Ishikawa (cell line): ENCODE data around the gene UBE2I.

ENCODE experiments used
- EP300 ChIP-seq: IDR thresholded peaks from 2 replicates; pipeline ENCODE4 v1.6.1; 2012; ENCODE audit warnings: borderline replicate concordance
- FOXM1 ChIP-seq: IDR thresholded peaks from 2 replicates; pipeline ENCODE4 v1.6.1; 2012; ENCODE audit warnings: low read depth, borderline replicate concordance
- NFIC ChIP-seq: IDR thresholded peaks from 2 replicates; pipeline ENCODE4 v1.6.1; 2012
- TCF12 ChIP-seq: IDR thresholded peaks from 2 replicates; pipeline ENCODE4 v1.6.1; 2012; ENCODE audit warnings: low read depth
- TF ChIP-seq, protein P1 (sequence below): IDR thresholded peaks from 2 replicates; pipeline ENCODE4 v1.6.1; 2012; ENCODE audit warnings: low read depth, mild to moderate bottlenecking
- TF ChIP-seq, protein P2 (sequence below): IDR thresholded peaks from 2 replicates; pipeline ENCODE4 v1.6.1; 2012

DNA sequence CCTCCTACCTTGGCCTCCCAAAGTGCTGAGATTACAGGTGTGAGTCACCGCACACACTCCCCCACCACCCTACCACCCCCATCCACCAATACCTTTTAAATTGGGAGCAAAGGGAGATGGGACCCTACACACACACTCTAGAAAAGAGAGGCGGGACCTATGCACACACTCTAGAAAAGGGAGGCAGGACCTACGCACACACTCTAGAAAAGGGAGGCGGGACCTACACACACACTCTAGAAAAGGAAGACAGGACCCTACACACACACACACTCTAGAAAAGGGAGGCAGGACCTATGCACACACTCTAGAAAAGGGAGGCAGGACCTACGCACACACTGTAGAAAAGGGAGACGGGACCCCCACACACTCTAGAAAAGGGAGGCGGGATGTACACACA, 34.7 kb upstream of the UBE2I start:
- TF ChIP-seq FOXM1 (no peak), TCF12 (no peak), NFIC (no peak), EP300 (no peak)
- TF ChIP-seq, protein P1, sequence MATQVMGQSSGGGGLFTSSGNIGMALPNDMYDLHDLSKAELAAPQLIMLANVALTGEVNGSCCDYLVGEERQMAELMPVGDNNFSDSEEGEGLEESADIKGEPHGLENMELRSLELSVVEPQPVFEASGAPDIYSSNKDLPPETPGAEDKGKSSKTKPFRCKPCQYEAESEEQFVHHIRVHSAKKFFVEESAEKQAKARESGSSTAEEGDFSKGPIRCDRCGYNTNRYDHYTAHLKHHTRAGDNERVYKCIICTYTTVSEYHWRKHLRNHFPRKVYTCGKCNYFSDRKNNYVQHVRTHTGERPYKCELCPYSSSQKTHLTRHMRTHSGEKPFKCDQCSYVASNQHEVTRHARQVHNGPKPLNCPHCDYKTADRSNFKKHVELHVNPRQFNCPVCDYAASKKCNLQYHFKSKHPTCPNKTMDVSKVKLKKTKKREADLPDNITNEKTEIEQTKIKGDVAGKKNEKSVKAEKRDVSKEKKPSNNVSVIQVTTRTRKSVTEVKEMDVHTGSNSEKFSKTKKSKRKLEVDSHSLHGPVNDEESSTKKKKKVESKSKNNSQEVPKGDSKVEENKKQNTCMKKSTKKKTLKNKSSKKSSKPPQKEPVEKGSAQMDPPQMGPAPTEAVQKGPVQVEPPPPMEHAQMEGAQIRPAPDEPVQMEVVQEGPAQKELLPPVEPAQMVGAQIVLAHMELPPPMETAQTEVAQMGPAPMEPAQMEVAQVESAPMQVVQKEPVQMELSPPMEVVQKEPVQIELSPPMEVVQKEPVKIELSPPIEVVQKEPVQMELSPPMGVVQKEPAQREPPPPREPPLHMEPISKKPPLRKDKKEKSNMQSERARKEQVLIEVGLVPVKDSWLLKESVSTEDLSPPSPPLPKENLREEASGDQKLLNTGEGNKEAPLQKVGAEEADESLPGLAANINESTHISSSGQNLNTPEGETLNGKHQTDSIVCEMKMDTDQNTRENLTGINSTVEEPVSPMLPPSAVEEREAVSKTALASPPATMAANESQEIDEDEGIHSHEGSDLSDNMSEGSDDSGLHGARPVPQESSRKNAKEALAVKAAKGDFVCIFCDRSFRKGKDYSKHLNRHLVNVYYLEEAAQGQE, result no peak
- TF ChIP-seq, protein P2, sequence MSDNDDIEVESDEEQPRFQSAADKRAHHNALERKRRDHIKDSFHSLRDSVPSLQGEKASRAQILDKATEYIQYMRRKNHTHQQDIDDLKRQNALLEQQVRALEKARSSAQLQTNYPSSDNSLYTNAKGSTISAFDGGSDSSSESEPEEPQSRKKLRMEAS, result no peak
